ENCODE data around the gene KIF3B. TPM values are rescaled to one million over a fixed set of nuclear protein-coding genes. Genes with fewer than 3 reads are reported as not detected.

KIF3B gene
- total RNA-seq, 1 donor from 2014 or later, result 20.1 TPM

- DNase-seq (ENCODE audit: low spot score in 2 of 2), result no peak
- Histone ChIP-seq H3K27me3 (no peaks in the 10 kb centered on the region), H3K4me3 (no peak overlapping the region), H3K4me1 (no peaks in the 10 kb centered on the region), H3K27ac (no peak overlapping the region), H3K36me3 (peaks cover 44 to 76% of the 10 kb centered on the region in 2 donors), H3K9me3 (no peaks in the 10 kb centered on the region)
- no peak for TF ChIP-seq CTCF (IDR thresholded peaks at IDR 0.05)
- intact Hi-C loops (cut with DNase I), result no loop called here
Observed at GRCh38 chr20:32231847-32232246, 45.6 kb upstream of the KIF3B start.

GRCh38 chr20:32232326-32232886, 45.0 kb upstream of the KIF3B start:
- intact Hi-C loops (cut with DNase I), result no loop called here
- no peak for TF ChIP-seq CTCF (IDR thresholded peaks at IDR 0.05)
- no peak overlapping the region for H3K4me3 ChIP-seq
- no peaks in the 10 kb centered on the region for H3K9me3 ChIP-seq
- peaks cover 44 to 72% of the 10 kb centered on the region in 2 donors for H3K36me3 ChIP-seq
- no peak for DNase-seq (ENCODE audit: low spot score in 2 of 2)
- no peaks in the 10 kb centered on the region for H3K4me1 ChIP-seq
- H3K27ac ChIP-seq, result no peak overlapping the region
- H3K27me3 ChIP-seq, result no peaks in the 10 kb centered on the region

- no peaks in the 10 kb centered on the region for H3K27me3 ChIP-seq
- no peak for DNase-seq (ENCODE audit: low spot score in 2 of 2)
- peaks cover 36 to 65% of the 10 kb centered on the region in 2 donors for H3K36me3 ChIP-seq
- no peak overlapping the region for H3K27ac ChIP-seq
- H3K4me1 ChIP-seq, result no peaks in the 10 kb centered on the region
- no peak overlapping the region for H3K4me3 ChIP-seq
- no peak for TF ChIP-seq CTCF (IDR thresholded peaks at IDR 0.05)
- intact Hi-C loops (cut with DNase I), result no loop called here
- no peaks in the 10 kb centered on the region for H3K9me3 ChIP-seq
Observed at GRCh38 chr20:32233286-32233685, 44.2 kb upstream of the KIF3B start.

GRCh38 chr20:32234135-32234808, 43.2 kb upstream of the KIF3B start:
- Histone ChIP-seq H3K27me3 (no peaks in the 10 kb centered on the region), H3K9me3 (no peaks in the 10 kb centered on the region), H3K36me3 (peaks cover 28 to 55% of the 10 kb centered on the region in 2 donors), H3K27ac (no peak overlapping the region), H3K4me3 (no peak overlapping the region), H3K4me1 (no peaks in the 10 kb centered on the region)
- no peak for DNase-seq (ENCODE audit: low spot score in 2 of 2)
- TF ChIP-seq CTCF (IDR thresholded peaks at IDR 0.05), result no peak
- intact Hi-C loops (cut with DNase I), result no loop called here

GRCh38 chr20:32235331-32236047, 42.0 kb upstream of the KIF3B start:
- Histone ChIP-seq H3K27ac (no peak overlapping the region), H3K4me1 (no peaks in the 10 kb centered on the region), H3K36me3 (peaks cover 27 to 50% of the 10 kb centered on the region in 2 donors), H3K9me3 (no peaks in the 10 kb centered on the region), H3K4me3 (no peak overlapping the region), H3K27me3 (no peaks in the 10 kb centered on the region)
- no peak for TF ChIP-seq CTCF (IDR thresholded peaks at IDR 0.05)
- DNase-seq (ENCODE audit: low spot score in 2 of 2), result no peak
- intact Hi-C loops (cut with DNase I), result no loop called here
